Peyer's patch (tissue), 4 donors: ENCODE results near the gene DZIP3.

ENCODE experiments used
- POLR2A ChIP-seq, 2 donors: fragments of 450-650 bp; IDR thresholded peaks; one replicate each; pipeline ENCODE4 v1.5.1; 2017; ENCODE audit warnings: antibody characterized with exemption in 2 of 2, mild to moderate bottlenecking in 2 of 2, moderate library complexity in 2 of 2
- TF ChIP-seq, protein P1 (sequence below), 6 experiments: fragments of 450-650 bp in 4 of 6; fragments of 200-600 bp in 2 of 6; sonication (generic) in 1 of 6; IDR thresholded peaks; one replicate each; pipeline ENCODE4 v1.5.1; 2017 to 2019; ENCODE audit warnings: antibody characterized with exemption in 6 of 6, mild to moderate bottlenecking in 3 of 6, moderate library complexity in 1 of 6

DNA sequence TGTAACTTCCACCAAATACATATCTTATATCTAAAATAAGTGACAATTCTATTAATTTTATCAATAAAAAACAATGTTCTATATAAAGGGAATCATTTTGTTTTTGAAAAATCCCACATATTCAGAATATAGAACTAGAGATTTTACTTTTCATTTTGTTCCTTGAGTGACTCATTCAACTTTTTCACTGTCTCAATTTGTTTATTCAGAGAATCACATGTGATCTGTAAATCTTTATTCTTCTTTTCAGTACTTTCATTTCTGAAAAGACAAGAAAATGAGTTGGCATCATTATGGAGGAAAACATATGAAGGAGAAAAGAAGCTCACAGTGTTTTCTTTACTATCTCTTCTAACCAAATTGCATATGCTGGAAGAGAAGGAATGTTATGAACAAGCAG, 35.3 kb upstream of the DZIP3 start:
- TF ChIP-seq, protein P1, sequence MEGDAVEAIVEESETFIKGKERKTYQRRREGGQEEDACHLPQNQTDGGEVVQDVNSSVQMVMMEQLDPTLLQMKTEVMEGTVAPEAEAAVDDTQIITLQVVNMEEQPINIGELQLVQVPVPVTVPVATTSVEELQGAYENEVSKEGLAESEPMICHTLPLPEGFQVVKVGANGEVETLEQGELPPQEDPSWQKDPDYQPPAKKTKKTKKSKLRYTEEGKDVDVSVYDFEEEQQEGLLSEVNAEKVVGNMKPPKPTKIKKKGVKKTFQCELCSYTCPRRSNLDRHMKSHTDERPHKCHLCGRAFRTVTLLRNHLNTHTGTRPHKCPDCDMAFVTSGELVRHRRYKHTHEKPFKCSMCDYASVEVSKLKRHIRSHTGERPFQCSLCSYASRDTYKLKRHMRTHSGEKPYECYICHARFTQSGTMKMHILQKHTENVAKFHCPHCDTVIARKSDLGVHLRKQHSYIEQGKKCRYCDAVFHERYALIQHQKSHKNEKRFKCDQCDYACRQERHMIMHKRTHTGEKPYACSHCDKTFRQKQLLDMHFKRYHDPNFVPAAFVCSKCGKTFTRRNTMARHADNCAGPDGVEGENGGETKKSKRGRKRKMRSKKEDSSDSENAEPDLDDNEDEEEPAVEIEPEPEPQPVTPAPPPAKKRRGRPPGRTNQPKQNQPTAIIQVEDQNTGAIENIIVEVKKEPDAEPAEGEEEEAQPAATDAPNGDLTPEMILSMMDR (IDR thresholded peaks at IDR 0.05): no peak
- TF ChIP-seq POLR2A (IDR thresholded peaks at IDR 0.05): no peak
